DMS53 (cell line): ENCODE results near the gene ARVCF.

Experiments
- DNase-seq: peaks from one replicate; lab custom pipeline; 2025; lab: John Stamatoyannopoulos, UW

ARVCF gene

GRCh38 chr22:19998991-19999820, 17.4 kb downstream of the ARVCF start:
- no peak for DNase-seq

GRCh38 chr22:19998232-19998951, 18.2 kb downstream of the ARVCF start:
- no peak for DNase-seq

- DNase-seq, result no peak
Observed at GRCh38 chr22:19997561-19998231, 18.9 kb downstream of the ARVCF start.

- DNase-seq, result no peak
Observed at GRCh38 chr22:19996694-19997384, 19.8 kb downstream of the ARVCF start.

- no peak for DNase-seq
Observed at GRCh38 chr22:19995611-19996339, 20.8 kb downstream of the ARVCF start.

GRCh38 chr22:19994851-19995610, 21.6 kb downstream of the ARVCF start:
- DNase-seq, result no peak

GRCh38 chr22:19993926-19994325, 22.7 kb downstream of the ARVCF start:
- DNase-seq, result no peak

GRCh38 chr22:19992921-19993355, 23.7 kb downstream of the ARVCF start:
- DNase-seq, result no peak

GRCh38 chr22:19992481-19992911, 24.1 kb downstream of the ARVCF start:
- DNase-seq, result no peak

GRCh38 chr22:19991645-19992451, 24.8 kb downstream of the ARVCF start:
- no peak for DNase-seq

- no peak for DNase-seq
Observed at GRCh38 chr22:19991395-19991644, 25.3 kb downstream of the ARVCF start.

GRCh38 chr22:19990609-19991394, 25.8 kb downstream of the ARVCF start:
- DNase-seq, result no peak

- no peak for DNase-seq
Observed at GRCh38 chr22:19990188-19990587, 26.4 kb downstream of the ARVCF start.

- DNase-seq, result no peak
Observed at GRCh38 chr22:19989725-19990067, 26.9 kb downstream of the ARVCF start.

- DNase-seq, result no peak
Observed at GRCh38 chr22:19988965-19989724, 27.5 kb downstream of the ARVCF start.

- no peak for DNase-seq
Observed at GRCh38 chr22:19988331-19988808, 28.3 kb downstream of the ARVCF start.

- no peak for DNase-seq
Observed at GRCh38 chr22:19987394-19988306, 29.0 kb downstream of the ARVCF start.
